HG03342 (cell line): ENCODE measurements around the gene SLC22A17.
"Not testable (repeated sequence)": the region's sequence is repeated elsewhere in the genome, so short reads cannot be mapped to it uniquely, and the experiment has no call there.

Source experiments
- ATAC-seq: cut with Tn5 transposase; IDR thresholded peaks from one replicate; pipeline ENCODE4 v1.9.1; 2021; ENCODE audit warnings: mild to moderate bottlenecking, moderate library complexity; ENCODE audit not compliant: unreplicated experiment

SLC22A17 gene

DNA sequence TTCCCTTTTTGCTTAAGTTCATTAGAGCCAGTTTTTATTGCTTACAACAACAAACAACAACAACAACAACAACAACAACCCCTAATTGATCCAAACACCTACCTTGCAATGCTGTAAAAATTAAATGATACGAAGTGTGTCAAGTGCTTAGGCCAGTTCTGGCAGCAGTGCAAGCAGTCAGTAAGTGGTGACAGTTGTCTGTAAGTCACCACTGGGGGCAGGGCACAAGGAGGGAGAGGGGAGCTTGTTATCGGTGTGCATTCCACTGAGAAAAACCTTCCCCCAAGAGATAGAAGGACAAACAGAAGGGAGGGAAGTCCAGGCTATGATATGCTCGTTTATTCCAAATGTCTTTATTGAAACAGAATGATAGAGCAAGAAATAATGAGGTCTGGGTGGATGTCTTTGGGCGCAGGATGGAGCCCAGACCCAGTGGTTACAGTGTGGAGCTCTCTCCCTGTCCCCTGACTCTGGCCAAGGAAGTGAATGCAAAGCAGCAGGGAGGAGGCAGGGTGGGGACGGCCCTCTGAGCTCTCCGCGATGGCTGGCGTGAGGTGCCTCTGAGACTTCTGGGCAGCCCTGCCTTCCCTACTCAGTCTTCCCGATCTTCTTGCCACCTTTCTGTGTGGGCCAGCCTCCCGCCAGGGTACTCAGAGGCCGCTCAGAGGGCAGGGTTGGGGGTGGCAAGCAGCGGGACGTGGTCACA lies 6.5 kb downstream of the SLC22A17 start:
- no peak for ATAC-seq

DNA sequence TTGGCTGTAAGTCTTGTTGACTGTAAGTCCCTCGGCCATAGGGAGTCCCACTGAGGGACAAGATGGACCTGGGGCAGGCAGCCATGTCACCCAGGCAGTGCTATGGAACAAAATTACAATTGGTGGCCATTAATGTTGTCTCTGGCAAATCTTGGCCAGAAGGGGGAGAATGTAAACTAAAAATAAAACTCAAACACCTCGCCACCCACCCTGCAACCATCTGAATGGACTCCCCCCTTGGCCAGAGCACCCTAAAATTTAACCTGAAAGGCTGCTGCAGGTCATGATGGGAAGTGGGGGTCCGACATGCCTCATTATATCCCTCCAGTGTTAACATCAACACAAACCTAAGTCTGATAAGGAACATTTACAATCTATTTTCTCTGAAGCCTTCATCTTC lies 8.2 kb downstream of the SLC22A17 start:
- ATAC-seq: no peak

DNA sequence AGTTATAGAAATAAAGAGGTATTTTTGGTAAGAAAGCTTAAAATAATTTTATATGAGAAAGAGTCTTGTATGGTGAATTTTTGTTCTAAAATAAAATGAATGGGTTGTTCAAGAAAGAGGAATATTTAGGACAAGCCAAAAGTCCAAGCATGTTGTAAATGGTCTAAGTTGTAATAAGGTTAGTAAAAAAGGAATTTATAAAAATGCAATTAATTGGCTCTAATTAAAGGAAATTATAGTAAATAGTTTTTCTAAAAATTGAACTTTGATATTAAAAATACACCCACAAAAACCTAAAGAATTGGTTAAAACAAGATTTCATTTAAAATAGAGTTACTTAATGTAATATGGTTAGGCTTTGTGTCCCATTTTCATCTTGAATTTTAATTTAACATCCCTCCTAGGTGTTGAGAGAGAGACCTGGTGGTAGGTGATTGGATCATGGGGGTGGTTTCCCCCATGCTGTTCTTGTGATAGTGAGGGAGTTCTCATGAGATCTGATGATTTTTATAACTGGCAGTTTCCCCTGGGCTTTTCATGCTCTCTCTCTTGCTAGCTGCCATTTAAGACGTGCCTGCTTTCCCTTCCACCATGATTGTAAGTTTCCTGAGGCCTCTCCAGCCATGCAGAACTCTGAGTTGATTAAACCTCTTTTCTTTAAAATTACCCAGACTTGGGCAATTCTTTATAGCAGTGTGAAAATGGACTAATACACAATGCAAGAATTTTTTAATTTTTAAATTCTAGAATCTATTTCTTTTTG lies 13.0 kb downstream of the SLC22A17 start:
- ATAC-seq: no peak

DNA sequence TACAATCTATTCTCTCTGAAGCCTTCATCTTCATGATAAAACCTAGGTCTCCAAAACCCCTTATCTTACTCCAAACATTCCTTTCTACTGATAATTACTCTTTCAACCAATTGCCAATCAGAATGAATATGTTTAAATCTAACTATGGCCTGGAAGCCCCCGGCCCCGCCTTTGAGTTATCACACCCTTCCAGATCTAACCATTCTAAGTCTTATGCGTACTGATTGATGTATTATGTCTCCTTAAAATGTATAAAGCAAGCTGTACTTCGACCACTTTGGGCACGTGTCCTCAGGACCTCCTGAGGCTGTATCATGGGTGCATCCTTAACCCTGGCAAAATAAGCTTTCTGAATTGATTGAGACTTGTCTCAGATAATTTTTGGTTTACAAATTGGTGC lies 17.1 kb downstream of the SLC22A17 start:
- ATAC-seq: no peak

DNA sequence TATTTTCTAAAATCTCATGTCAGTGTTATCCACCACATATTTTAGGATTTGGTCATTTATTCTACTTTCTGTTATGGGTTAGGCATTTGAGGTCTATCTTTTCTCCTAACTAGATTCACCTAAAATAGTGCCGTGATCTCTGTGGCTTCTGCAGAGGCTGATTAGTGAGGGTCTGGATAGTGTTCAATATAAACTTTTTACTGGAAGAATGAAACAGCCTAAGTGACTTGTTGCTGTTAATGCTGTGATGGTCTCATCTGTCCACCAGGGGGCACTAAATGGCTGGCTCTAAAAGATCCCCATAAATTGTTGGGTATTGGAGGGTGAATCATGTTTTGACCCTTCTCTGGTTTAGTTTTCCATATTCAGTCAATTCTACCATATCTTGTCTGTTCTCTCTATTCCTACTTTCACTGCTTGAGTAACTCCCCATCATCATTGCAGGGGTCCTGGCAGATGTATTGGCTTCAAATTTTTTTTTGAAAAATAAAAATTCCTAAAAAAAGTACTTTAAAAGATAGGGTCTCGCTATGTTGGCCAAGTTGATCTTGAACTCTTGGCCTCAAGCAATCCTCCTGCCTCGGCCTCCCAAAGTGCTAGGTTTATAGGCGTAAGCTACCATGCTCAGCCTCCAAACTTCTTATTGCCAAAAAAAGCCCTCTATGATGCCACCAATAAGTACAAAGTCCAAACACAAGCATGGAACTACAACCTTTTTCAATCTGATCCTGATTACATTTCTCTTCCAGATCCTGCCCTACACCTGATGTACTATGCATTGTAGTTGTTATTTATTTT lies 24.5 kb downstream of the SLC22A17 start:
- no peak for ATAC-seq

DNA sequence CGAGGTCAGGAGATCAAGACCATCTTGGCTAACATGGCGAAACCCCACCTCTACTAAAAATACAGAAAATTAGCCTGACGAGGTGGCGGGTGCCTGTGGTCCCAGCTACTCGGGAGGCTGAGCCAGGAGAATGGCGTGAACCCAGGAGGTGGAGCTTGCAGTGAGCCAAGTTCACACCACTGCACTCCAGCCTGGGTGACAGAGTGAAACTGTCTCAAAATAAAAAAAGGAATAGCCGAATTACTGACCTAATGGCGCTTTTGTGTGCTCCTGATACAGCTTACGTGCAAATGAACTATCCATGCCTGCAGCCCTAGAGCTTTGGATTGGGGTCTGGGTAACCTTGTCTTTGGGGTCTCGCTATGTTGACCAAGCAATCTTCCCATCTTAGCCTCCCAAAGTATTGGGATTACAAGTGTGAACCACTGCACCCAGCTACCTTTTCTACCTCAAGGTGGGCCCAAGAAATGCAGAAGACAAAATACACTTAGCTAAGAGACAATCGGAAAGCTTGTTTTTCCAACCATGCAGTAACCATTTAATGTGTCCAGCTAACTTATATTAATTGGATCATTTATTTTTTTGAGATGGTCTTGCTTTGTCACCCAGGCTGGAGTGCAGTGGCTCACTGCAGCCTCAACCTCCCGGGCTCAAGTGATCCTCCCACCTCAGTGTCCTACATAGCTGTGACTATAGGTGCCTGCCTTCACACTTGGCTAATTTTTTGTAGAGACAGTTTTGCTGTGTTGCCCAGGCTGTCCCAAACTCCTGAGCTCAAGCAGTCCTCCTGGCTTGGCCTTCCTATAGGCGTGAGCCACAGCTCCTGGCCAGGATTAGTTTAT lies 26.0 kb downstream of the SLC22A17 start:
- no peak for ATAC-seq

DNA sequence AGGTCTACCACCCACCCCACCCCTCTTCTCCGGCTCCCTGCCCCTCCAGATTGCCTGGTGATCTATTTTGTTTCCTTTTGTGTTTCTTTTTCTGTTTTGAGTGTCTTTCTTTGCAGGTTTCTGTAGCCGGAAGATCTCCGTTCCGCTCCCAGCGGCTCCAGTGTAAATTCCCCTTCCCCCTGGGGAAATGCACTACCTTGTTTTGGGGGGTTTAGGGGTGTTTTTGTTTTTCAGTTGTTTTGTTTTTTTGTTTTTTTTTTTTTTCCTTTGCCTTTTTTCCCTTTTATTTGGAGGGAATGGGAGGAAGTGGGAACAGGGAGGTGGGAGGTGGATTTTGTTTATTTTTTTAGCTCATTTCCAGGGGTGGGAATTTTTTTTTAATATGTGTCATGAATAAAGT lies 26.9 kb downstream of the SLC22A17 start:
- not testable (repeated sequence) for ATAC-seq

DNA sequence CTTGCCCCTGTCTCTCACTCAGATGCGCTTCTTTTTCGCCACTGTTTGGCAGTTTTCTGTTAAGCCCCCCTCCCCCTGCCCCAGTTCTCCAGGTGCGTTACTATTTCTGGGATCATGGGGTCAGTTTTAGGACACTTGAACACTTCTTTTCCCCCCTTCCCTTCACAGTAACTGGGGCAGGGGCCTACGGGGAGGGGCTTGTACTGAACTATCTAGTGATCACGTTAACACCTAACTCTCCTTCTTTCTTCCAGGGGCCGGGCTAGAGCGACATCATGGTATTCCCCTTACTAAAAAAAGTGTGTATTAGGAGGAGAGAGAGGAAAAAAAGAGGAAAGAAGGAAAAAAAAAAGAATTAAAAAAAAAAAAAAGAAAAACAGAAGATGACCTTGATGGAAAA lies 27.7 kb downstream of the SLC22A17 start:
- ATAC-seq: no peak

DNA sequence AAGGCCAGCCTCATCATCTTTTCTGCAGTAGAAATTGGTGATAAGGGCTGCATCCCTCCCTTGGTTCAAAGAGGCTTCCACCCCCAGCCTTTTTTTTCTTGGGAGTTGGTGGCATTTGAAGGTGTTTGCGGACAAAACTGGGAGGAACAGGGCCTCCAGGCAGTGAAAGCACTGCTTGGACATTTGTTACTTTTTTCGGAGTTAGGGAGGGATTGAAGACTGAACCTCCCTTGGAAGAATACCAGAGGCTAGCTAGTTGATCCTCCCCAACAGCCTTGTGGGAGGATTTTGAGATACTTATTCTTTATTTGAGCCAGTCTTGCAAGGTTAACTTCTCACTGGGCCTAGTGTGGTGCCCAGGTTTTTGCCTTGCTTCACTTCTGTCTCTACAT lies 28.2 kb downstream of the SLC22A17 start:
- ATAC-seq: no peak

DNA sequence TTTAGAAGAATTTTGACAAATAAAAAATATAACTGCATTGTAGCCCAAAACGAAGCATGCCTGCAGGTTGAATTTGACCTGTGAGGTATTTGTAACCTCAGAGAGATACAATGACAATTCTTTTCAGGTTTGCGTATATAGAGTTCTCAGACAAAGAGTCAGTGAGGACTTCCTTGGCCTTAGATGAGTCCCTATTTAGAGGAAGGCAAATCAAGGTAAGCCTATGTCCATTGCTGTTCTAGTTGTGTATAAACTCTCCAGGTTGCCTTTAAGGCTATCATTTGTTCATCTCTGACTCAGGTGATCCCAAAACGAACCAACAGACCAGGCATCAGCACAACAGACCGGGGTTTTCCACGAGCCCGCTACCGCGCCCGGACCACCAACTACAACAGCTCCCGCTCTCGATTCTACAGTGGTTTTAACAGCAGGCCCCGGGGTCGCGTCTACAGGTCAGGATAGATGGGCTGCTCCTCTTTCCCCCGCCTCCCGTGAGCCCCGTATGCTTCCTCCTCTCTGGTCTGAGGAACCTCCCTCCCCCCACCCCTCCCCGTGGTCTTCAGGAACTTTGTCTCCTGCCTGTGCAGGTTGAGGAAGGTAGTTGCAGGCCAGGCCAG lies 28.7 kb downstream of the SLC22A17 start:
- no peak for ATAC-seq

DNA sequence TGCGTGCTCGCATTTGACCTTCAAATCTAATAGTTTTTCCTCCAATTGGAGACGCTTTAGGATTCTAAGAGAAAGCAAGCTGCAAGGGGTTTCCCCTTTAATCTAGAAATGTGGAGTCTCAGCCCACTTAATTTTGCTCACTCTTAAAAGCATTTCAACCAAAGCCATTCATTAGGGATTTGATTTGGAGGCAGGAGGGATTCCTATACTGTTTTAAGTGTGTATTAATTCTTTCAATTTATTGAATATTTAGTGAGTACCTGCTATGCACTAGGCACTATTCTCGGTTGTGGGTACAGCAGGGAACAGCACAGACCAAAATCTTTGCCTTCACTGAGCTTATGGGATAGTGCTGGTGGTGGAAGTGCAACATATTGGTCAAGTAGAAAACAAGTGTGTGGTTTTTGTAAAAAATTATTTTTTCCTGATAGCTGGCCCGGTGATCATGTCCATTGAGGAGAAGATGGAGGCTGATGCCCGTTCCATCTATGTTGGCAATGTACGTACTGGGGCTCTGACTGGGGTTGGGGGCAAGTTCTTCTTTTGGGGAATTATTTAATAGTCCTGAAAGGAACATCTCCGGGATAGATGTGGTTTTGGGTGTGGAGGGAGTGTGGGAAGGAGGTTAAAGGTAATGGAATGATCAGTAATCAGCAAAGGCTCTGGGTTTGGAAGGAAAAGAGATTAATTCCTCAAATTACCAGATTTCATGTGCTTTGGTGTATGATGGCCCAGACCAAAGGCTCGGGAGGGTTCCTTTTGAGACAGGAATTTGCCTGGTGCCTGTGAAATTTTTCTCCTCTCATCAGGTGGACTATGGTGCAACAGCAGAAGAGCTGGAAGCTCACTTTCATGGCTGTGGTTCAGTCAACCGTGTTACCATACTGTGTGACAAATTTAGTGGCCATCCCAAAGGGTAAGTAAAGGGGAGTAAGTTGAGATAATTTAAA lies 29.8 kb downstream of the SLC22A17 start:
- no peak for ATAC-seq

DNA sequence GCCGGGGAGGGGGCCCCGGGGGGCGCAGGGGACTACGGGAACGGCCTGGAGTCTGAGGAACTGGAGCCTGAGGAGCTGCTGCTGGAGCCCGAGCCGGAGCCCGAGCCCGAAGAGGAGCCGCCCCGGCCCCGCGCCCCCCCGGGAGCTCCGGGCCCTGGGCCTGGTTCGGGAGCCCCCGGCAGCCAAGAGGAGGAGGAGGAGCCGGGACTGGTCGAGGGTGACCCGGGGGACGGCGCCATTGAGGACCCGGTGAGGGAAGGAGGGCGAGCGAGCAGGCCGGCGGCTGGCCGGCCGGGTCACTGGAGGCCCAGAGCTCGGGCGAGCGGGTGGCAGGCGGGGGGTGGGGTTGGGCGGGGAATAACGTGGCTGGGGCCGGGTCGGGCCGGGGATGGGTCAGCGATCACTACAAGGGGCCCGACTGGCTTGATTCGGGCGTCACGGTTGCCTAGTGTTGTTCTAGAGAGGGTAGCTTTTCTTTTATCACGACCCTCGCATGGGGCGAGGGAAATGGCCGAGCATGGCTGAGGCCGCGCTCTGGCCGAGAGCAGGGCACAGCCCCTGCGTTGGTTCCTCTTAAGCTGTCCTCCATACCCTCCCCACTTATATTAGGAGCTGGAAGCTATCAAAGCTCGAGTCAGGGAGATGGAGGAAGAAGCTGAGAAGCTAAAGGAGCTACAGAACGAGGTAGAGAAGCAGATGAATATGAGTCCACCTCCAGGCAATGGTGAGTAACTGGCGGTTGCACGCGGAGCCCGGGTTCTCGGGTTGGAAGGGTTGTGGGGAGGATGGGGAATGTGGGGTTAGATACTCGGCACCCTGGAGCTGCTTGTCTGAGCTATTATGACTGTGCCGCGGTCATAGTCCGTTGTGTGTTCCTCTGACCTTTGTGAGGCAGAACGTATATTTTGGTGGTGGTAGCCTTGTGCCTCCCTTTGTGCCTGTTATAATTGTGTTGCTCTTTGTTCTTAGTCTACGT lies 30.8 kb downstream of the SLC22A17 start:
- peak; percentile 1 for ATAC-seq

DNA sequence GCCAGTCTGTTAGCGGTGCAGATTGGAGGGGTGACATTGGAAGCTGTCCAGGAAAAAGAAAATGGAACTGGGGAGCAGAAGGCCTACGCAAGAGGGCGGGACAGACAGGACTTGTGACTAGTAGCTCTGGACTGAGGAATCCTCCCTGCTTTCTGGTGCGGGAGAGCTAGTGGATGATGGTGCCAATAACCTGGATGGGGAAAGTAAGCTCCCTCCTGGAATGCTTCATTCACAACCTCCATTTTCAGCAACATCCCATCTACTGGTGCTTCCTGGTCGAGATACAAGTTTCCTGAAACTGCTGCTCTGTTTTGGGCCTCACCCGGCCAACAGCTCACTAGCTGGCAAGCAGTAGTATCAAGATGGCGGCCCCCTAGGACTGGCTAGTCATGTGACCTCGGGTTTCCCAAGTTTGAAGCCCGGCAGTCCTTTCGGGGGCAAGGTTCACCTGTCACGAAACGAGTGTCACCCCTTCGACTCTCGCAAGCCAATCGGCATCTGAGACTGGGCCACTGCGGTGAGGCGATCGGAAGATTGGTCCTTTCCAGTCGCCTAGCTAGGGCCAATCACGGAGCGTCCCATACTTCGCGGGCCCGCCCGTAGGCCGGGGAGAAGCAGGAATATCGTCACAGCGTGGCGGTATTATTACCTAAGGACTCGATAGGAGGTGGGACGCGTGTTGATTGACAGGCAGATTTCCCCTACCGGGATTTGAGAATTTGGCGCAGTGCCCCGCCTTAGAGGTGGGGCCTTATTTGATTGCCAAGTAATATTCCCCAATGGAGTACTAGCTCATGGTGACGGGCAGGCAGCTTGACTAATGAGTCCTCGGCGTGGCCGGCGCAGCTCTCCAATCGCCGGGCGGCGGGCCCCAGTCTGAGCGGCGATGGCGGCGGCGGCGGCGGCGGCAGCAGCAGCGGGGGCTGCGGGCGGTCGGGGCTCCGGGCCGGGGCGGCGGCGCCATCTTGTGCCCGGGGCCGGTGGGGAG lies 31.8 kb downstream of the SLC22A17 start, which contains the start of gene PABPN1:
TSS of gene PABPN1 (plus strand) at position 874 of the 988 bp plus-strand sequence. CDS start at position 887, 13 bp downstream.
- ATAC-seq: peak; percentile 88

DNA sequence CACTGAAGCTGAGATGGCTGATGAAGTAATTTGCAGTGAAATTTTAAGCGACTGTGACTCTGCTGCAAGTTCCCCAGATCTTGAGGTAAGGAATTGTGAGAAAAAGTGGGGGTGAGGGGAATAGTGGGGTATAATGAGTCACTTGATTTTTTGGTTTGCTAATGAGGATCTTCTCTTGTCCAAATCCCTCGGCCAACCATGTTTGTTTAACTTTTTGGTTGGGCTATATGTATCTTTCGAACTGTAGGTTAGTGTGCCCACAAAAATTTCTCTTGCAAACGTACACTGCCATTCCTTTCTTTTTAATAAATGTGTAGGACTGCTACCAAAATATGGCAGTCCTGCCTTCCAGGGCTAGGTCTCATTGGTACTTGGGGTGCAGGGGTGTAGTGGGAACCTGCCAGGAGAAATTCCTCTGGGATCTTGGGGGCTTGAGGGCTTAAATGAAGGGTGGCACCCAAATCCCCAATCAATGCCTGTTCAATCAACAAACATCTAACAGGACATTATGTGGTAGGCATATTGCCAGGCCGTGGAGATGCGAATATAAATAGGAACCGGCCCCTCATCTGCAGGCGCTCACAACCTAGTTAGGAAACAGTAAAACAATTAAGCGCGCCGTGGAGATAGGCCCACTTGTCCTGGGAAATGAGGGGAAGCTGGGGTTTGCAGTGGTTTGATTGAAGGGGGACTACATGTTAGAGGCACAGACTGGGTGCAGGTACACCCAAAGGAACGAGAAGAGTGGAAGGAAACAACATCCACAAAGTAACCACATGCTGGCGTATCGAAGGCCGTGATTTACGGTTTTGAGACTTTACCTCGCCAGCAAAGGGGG lies 32.7 kb downstream of the SLC22A17 start:
- ATAC-seq: no peak

DNA sequence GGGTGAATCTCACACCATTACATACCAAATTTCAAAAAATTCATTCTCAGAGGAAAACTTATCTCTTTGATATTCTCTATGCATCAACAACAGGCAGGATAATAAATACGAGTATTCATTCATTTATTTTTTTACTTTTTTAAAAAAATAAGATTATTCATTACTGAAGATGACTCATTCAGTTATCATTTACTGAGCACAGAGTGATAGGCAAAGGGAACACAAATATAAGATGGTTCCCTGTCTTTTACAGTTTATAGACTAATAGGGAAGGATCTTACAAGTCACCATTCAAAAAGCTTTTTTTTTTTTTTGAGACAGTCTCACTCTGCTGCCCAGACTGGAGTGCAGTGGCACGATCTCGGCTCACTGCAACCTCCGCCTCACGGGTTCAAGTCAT lies 36.4 kb downstream of the SLC22A17 start:
- ATAC-seq: no peak

DNA sequence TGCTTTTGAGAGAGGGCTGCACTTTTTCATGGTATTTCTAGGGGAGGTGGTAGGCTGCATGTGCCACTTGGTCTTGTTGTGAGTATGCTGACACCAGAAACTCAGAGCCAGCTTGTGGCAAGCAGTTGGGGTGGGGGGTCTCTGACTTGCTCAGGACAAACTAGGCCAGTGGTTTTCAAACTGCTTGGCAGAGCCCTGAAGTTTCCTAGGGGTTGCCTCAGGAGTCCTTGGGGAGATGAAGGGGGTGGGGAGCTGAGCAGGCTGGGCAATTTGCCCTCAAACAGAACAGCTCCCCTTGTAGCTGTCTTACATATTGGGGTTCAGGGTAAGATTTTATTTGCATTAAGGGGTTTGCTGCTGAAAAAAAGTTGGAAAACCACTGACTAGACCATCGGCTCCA lies 42.1 kb downstream of the SLC22A17 start:
- ATAC-seq: no peak
